HG02884 (cell line): Measurements from ENCODE around the gene CAB39L.
"Not testable (repeated sequence)": the region's sequence is repeated elsewhere in the genome, so short reads cannot be mapped to it uniquely, and the experiment has no call there.

Experiments
- ATAC-seq: cut with Tn5 transposase; IDR thresholded peaks from one replicate; pipeline ENCODE4 v1.9.1; 2021; ENCODE audit warnings: mild to moderate bottlenecking, moderate library complexity; ENCODE audit not compliant: unreplicated experiment

CAB39L gene

GRCh38 chr13:49296659-49297058, 147.2 kb downstream of the CAB39L start:
- no peak for ATAC-seq

GRCh38 chr13:49295244-49295643, 148.6 kb downstream of the CAB39L start:
- ATAC-seq, result no peak

GRCh38 chr13:49294723-49295122, 149.1 kb downstream of the CAB39L start:
- ATAC-seq, result not testable (repeated sequence)

- no peak for ATAC-seq
Observed at GRCh38 chr13:49292742-49293486, 150.9 kb downstream of the CAB39L start.

- no peak for ATAC-seq
Observed at GRCh38 chr13:49288458-49288857, 155.4 kb downstream of the CAB39L start.

GRCh38 chr13:49287995-49288394, 155.9 kb downstream of the CAB39L start:
- no peak for ATAC-seq

- no peak for ATAC-seq
Observed at GRCh38 chr13:49279885-49280284, 164.0 kb downstream of the CAB39L start.

GRCh38 chr13:49279112-49279511, 164.8 kb downstream of the CAB39L start:
- no peak for ATAC-seq

- ATAC-seq, result no peak
Observed at GRCh38 chr13:49278211-49278610, 165.7 kb downstream of the CAB39L start.

- ATAC-seq, result no peak
Observed at GRCh38 chr13:49272296-49272695, 171.6 kb downstream of the CAB39L start.

GRCh38 chr13:49271264-49271663, 172.6 kb downstream of the CAB39L start:
- ATAC-seq, result peak; percentile 48

- ATAC-seq, result no peak
Observed at GRCh38 chr13:49265822-49266221, 178.0 kb downstream of the CAB39L start.

- no peak for ATAC-seq
Observed at GRCh38 chr13:49262634-49263033, 181.2 kb downstream of the CAB39L start.

- ATAC-seq, result no peak
Observed at GRCh38 chr13:49259586-49259985, 184.3 kb downstream of the CAB39L start.
